T-helper 1 cell treated with Interleukin-12 subunit alpha and Interleukin-12 subunit beta and Interleukin-4 antibody, amounts not matched to agents 30 ng/mL and 1 ng/mL, for 36 hours (primary cell): ENCODE measurements around the gene CDC14A. TPM values are rescaled to one million over a fixed set of nuclear protein-coding genes. Genes with fewer than 3 reads are reported as not detected.
"Not testable (repeated sequence)": the region's sequence is repeated elsewhere in the genome, so short reads cannot be mapped to it uniquely, and the experiment has no call there.

Source experiments
- intact Hi-C: fragments of 100-400 bp; cut with micrococcal nuclease; formaldehyde crosslinking; loops from one replicate; pipeline ENCODE4 v1.15.1; 2024
- total RNA-seq: library from RNA; stranded (reverse); gene quantifications from 2 replicates; pipeline ENCODE4 v1.2.3, GENCODE V29; 2022

The CDC14A gene, protein sequence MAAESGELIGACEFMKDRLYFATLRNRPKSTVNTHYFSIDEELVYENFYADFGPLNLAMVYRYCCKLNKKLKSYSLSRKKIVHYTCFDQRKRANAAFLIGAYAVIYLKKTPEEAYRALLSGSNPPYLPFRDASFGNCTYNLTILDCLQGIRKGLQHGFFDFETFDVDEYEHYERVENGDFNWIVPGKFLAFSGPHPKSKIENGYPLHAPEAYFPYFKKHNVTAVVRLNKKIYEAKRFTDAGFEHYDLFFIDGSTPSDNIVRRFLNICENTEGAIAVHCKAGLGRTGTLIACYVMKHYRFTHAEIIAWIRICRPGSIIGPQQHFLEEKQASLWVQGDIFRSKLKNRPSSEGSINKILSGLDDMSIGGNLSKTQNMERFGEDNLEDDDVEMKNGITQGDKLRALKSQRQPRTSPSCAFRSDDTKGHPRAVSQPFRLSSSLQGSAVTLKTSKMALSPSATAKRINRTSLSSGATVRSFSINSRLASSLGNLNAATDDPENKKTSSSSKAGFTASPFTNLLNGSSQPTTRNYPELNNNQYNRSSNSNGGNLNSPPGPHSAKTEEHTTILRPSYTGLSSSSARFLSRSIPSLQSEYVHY
- 49.3 and 50.3 TPM in 2 replicates for total RNA-seq

GRCh38 chr1:100352267-100353070 is at the start of gene CDC14A:
Gene CDC14A (plus strand): TSS chr1:100352506. CDS start chr1:100352955, 449 bp downstream.
- intact Hi-C loops = loop anchor here (1.0 to 5.0 kb wide), 12 partner anchors 25 to 1481 kb away; partner anchors contain the start of genes AGL, GPR88, S1PR1 and SLC30A7

DNA sequence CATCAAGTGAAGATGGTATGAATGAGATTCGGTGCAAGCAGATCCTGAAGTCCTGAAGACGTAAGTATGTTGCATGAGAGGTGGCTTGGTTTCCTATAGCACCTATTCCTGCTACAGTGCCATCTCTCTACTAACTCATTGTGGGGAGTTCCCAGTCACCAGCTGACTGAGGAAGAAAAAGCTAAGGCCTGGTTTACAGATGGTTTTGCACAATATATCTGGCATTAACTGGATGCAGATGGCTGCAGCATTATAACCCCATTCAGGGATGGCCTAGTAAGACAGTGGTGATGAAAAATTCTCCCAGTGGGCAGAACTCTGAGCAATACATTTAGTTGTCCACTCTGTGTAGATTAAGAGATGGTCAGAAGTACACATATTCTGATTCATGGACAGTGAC is 49.6 kb upstream of the CDC14A start:
- intact Hi-C loops = no loop called here

DNA sequence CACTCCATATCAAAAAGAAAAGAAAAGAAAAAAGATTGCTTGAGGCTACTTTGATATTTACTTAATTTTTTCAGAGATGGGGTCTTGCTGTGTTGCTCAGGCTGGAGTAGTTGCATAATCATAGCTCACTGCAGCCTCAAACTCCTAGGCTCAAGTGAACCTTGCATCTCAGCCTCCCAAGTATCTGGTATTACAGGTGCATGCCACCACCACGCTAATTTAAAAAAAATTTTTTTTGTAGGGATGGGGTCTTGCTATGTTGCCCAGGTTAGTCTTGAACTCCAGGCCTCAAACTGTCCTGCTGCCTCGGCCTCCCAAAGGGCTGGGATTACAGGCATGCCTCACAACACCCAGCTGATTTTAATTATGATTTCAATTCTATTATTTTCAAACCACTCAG is 48.1 kb upstream of the CDC14A start:
- intact Hi-C loops = no loop called here

- intact Hi-C loops = no loop called here
Measured at GRCh38 chr1:100304921-100305320, 47.4 kb upstream of the CDC14A start.

- intact Hi-C loops = no loop called here
Measured at GRCh38 chr1:100305954-100306353, 46.4 kb upstream of the CDC14A start.

- intact Hi-C loops = loop anchor here (1.0 kb wide), 1 partner anchor 44 kb away; no protein-coding TSS in a partner anchor
Measured at GRCh38 chr1:100306735-100307313, 45.5 kb upstream of the CDC14A start.

DNA sequence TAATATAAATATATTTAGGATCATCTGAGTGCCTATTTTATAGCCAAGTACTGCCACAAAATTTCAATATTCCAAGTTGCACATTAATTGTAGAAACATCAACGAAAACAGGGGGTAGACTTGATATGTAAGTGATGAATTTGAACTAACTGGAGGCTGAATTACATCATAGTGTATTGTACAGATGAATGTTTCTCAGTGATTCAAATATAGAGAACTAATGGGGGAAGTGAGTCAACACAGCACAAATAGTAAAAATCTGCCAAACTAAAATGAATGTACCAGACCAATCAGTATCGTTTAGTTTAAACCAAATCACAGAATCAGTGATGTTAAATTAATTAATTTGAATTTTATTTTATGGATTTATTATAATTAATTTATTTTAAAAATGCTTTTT is 43.5 kb upstream of the CDC14A start:
- intact Hi-C loops = no loop called here

DNA sequence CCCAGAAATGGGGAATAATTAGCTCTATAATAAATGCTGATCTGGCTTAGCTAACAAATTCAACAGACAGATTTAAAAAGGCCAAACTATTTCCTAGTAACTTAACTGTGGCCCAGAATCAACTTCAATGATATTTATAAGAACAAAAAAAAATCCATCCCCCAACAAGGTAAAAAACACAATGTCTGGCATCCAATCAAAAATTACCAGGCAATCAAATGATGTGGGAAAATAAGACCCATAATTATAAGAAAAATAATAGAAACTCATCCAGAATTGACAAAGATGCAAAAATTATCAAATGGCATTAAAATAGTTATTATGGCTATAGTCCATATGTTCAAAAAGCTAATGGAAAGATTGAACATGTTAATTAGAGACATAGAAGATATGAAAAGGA is 42.4 kb upstream of the CDC14A start:
- intact Hi-C loops = no loop called here

GRCh38 chr1:100313382-100313781 is 38.9 kb upstream of the CDC14A start:
- intact Hi-C loops = no loop called here

- intact Hi-C loops = no loop called here
Measured at GRCh38 chr1:100316622-100317021, 35.7 kb upstream of the CDC14A start.

GRCh38 chr1:100320311-100321099 is 31.8 kb upstream of the CDC14A start:
- intact Hi-C loops = no loop called here

GRCh38 chr1:100321100-100321493 is 31.2 kb upstream of the CDC14A start:
- intact Hi-C loops = no loop called here

DNA sequence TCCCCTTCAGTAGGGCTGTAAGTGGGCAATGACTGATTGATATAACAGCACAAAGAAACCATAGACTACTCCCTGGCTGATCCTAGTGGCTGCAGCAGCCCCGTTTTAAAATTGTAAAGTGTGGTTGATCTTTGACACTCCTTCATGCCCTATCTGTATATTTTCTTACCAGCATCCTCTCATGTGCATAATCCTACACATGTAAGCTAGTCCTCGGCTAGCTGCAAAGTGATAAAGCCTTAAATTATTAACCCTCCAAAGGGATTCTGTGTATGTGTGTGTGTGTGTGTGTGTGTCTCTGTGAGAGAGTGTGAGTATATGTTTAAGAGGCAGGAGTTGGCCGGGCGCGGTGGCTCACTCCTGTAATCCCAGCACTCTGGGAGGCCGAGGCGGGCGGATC is 30.8 kb upstream of the CDC14A start:
- intact Hi-C loops = no loop called here

- intact Hi-C loops = no loop called here
Measured at GRCh38 chr1:100322436-100323211, 29.7 kb upstream of the CDC14A start.

- intact Hi-C loops = no loop called here
Measured at GRCh38 chr1:100323419-100324106, 28.7 kb upstream of the CDC14A start.

DNA sequence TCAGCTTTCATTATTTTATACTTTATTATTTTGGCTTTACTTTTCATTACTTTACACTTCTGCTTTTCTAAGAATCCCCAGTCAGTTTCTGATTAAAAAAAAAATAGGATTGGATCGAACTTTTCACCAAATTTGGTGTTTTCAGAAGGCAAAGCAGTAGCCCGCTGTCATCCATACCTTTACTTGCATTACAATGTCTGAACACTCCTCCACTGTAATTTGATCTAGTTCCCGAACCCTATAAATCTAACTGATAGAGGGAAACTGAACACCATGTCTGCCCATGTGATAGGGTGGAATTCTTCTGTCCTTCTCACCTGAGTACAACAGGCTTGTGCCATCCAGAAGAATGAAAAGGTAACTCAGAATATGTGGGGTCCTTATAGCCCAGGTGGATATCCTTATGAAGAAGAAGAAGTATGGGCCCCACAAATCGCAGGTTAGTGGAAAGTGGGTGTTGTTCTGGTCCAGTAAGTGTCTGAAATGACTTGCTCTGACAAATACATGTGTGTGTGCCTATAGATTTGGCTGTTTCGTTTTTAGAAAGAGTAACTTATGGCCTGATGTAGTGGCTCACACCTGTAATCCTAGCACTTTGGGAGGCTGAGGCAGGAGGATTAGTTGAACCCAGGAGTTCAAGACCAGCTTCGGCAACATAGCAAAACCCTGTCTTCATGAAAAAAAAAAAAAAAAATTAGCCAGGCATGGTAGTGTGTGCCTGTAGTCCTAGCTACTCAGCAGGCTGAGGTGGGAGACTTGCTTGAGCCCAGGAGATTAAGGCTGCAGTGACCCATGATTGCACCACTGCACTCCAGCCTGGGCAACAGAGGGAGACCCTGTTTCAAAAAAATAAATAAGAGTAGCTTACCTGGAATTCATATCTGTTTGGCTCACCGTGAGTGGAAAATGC is 26.6 kb upstream of the CDC14A start:
- intact Hi-C loops = no loop called here

DNA sequence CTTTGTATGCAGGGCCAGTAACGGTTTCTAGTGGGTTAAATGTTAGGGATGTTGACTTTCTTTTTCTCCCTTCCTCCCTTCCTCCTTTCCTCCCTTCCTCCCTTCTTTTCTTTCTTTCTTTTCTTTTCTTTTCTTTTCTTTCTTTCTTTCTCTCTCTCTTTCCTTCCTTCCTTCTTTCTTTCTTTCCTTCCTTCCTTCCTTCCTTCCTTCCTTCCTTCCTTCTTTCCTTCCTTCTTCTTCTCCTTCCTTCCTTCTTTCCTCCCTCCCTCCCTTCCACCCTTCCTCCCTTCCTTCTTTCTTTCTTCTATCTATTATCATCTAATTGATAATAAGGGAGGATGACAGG is 26.0 kb upstream of the CDC14A start:
- intact Hi-C loops = not testable (repeated sequence)

DNA sequence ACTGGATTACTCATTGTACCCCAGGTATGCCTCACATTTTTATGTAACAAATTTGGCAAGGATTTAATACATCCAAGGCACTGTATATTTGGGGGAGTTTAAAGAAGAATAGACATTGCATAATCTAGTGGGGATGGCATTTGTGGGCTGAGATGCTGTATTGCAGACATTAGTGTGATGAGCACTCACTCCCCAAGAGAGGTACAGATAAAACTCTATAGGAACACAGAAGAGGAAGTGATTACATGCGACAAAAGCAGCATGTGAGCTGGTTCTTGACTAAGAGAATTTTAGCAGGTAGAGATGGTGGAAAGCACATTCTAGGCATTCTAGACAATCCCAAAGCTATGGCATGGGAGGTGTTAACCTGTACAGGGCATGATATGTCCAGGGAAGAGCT is 24.2 kb upstream of the CDC14A start:
- intact Hi-C loops = no loop called here
